HL-60/S4 (cell line): ENCODE data around the gene CIB1.

ENCODE experiments used
- in situ Hi-C: fragments of 300-500 bp; cut with MboI; formaldehyde crosslinking; loops from 2 replicates; pipeline ENCODE4 v1.14.3; 2022; ENCODE audit warnings: low sequenced_read_pairs

CIB1 gene

GRCh38 chr15:90219421-90220141, 14.2 kb downstream of the CIB1 start:
- in situ Hi-C loops = loop anchor here (10.0 kb wide), 1 partner anchor 55 kb away; no protein-coding TSS in a partner anchor

DNA sequence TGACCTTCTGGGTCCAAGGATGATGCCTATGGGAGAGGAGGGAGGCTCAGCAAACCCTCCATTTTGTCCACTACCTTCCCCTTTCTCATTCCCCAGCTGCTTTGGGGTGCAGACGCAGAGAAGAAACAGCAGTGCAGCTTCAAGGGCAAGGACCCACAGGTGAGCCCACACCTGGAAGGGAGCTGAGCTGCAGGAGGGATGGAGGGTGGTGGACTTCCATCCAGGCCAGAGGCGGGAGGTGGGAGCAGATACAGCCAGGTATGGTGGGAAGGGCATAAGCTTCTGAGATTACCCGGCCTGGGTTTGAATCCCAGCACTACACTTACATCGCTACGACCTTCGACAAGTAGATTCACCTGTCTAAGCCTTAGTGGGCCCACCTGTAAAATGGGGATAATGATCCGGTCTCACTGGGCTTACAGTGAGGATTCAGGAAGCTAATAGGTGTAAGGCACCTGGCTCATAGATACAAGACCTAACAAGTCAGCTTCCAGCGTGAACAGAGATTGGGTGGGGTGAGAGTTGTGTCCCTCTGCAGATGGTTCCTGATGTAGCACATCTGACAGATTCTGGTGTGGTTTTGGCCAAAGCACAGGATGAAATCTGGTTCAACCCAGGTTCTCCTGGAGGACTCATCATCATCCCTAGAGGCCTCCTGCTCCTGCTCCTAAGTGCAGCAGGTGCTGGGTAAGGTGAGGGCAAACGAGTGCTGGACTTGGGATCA, 15.9 kb downstream of the CIB1 start:
- in situ Hi-C loops = loop anchor here (10.0 kb wide), 1 partner anchor 53 kb away; no protein-coding TSS in a partner anchor

DNA sequence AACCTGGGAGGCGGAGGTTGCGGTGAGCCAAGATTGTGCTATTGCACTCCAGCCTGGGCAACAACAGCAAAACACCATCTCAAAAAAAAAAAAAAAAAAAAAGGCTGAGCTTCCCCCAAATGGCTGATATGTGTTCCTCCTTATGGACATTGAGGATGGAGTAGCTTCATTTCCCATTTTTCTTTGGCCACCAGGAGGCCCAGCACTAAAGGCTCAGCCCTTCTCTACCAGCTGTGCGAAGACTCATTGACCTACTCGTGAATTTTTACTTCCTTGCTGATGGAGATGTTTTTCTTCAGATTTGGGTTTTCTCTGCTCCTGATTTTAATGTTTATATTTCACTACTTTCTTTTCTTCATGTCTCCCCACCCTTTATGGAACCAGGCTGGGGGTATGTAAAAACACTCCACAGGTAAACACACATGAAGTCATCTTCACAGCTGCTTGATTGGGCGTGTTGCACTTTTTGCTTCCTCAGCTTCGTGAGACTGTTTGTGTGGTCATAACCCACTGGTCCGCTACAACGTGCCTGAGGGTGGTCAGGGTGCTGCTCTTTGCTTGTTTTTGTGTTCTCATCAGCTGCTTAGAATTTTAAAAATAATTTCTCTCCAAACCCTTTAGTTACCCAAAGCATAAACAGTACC, 19.1 kb downstream of the CIB1 start:
- in situ Hi-C loops = loop anchor here (10.0 kb wide), 1 partner anchor 50 kb away; no protein-coding TSS in a partner anchor

- in situ Hi-C loops = loop anchor here (10.0 kb wide), 1 partner anchor 49 kb away; no protein-coding TSS in a partner anchor
Observed at GRCh38 chr15:90213818-90214204, 19.9 kb downstream of the CIB1 start.

DNA sequence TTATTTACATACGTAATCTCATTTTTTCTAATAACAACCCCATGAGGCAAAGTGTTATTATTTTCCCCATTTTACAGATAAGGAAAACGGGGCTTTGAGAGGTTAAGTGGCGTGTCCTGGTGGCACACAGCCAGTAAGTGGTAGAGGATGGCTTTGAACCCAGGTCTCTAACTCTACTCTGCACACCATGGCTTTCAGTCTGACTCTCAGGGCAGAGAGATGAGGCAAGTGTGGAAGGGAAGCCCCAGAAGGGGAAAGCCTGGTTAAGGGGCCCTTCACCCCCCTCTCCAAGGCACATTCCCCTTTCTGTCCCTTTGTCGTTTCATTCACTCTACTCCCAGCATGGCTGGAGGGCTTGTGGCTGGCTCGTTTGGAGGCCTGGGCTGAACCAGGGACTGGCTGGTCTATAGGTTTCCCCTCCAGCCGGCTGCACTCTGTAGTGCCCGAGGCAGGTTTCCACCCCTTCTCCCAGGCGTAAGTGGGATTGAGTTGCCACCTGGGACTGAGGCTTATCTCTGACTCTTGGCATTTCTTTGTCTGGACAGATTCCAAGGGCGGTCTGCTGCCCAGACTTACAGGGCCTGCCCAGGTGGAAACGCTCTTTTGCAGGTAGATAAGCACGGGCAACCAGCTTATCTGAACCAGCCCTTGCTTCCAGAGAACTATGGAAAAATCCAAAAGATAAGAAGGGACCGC, 20.5 kb downstream of the CIB1 start:
- in situ Hi-C loops = loop anchor here (10.0 kb wide), 1 partner anchor 48 kb away; no protein-coding TSS in a partner anchor

- in situ Hi-C loops = loop anchor here (10.0 kb wide), 1 partner anchor 48 kb away; no protein-coding TSS in a partner anchor
Observed at GRCh38 chr15:90212221-90213098, 21.3 kb downstream of the CIB1 start.

DNA sequence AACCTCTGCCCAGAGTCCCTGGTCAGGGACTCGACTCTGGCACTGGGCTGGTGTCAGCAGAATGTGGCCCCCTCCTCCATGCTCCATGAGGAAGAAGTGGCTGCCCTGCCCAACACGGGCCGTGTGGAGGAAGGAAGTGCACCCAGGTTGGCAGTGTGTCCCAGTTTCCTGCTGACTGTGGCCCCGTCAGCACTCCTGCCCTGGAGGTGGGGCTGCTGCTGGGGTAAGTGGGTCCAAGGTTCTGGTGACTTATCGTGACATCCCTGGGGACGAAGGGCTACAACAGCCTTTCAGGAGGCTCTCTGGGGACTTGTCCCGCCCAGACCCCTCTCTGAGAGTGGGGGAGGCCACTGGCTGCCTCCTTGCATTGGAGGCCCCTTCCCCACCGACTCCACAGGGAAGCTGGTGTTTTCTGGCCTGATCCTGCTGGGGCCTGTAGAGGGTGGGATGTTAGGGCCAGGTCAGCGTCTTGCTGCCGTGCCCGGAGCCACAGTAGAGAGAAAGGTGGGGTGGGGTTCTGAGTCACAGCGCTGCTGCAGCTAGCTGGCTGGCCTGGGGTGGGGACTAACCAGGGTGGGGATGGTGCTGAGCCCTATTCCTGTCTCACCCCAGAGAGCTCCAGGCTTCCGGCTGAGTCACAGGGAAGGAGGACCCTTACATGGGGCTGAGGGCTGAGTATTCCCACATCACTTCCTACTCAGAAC, 22.1 kb downstream of the CIB1 start:
- in situ Hi-C loops = loop anchor here (10.0 kb wide), 1 partner anchor 47 kb away; no protein-coding TSS in a partner anchor

DNA sequence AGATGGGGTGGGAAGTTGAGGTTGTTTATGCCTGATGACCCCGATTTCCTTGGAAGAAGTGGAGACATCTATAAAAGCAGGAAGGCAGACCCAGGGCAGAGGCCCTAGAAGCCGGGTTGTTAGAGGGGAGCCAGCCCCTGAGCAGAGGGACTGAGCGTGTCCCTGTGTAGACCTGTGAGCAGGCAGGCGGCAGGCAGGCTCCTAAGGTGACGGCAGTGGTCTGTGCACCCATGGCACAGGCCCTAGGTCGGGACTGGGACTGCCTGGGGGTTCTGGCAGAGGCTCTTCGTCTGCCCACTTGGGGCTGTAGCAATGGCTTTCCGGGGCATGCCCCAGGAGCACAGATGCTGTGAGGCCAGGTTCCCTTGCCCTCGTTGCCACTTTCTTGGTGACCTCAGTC, 22.7 kb downstream of the CIB1 start:
- in situ Hi-C loops = loop anchor here (10.0 kb wide), 1 partner anchor 46 kb away; no protein-coding TSS in a partner anchor

DNA sequence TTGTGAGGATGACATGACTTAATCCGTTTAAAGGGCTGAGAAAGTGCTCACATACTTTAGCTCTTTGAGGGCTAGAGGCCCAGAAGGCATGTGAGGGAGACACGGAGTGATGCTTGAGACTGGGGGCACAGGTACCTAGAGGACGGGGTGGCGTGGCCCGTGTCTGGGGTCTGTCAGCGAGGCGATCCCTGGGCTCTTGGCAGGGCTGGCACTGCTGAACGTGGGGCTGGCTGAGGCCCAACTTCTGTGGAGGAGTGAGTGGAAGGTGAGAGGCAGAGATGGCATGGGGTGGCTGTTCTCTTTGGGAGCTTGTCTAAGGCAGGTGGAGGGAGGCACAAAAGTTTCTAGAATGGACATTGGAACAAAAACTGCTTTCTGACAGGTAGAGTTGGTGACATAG, 23.1 kb downstream of the CIB1 start:
- in situ Hi-C loops = loop anchor here (10.0 kb wide), 1 partner anchor 46 kb away; no protein-coding TSS in a partner anchor

- in situ Hi-C loops = no loop called here
Observed at GRCh38 chr15:90209591-90209990, 24.1 kb downstream of the CIB1 start.

DNA sequence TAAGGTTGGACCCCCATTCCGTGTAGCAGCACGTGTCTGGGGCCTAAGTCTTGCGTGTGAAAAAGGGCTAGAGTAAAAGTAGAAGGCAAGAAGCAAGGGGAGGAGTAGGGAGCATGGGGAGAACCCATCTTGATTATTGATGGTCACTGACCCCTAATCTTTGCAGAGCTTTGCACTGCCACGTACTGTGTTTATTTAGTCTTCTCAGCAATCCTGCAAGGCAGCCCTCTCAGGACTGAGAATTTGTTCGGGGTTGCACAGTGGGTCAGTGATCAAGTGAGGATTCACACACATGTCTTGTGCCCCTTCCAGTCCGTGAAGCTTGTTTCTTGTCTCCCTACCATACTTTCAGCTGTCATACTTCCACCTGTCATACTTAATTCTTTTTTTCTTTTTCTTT, 25.4 kb downstream of the CIB1 start:
- in situ Hi-C loops = no loop called here

GRCh38 chr15:90207252-90207651, 26.5 kb downstream of the CIB1 start:
- in situ Hi-C loops = no loop called here

DNA sequence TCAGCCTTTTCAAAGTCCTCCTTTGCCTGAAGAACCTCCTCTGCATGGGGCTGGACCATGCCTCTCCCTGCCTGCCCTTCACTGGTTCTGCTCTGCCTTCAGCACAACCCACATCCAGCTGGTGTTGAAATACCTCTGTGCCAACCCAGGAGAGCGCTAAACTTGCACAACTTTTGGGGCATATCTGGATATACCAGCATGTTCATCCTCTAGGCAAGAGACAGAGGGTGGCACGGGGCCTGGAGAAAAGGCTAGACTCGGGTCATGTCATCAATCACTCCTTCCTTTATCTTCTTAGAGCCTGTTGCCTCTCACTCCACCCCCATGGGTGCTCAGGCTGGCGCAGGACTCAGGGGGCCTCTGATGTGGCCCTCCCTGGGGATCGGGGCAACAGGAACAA, 27.9 kb downstream of the CIB1 start:
- in situ Hi-C loops = no loop called here

DNA sequence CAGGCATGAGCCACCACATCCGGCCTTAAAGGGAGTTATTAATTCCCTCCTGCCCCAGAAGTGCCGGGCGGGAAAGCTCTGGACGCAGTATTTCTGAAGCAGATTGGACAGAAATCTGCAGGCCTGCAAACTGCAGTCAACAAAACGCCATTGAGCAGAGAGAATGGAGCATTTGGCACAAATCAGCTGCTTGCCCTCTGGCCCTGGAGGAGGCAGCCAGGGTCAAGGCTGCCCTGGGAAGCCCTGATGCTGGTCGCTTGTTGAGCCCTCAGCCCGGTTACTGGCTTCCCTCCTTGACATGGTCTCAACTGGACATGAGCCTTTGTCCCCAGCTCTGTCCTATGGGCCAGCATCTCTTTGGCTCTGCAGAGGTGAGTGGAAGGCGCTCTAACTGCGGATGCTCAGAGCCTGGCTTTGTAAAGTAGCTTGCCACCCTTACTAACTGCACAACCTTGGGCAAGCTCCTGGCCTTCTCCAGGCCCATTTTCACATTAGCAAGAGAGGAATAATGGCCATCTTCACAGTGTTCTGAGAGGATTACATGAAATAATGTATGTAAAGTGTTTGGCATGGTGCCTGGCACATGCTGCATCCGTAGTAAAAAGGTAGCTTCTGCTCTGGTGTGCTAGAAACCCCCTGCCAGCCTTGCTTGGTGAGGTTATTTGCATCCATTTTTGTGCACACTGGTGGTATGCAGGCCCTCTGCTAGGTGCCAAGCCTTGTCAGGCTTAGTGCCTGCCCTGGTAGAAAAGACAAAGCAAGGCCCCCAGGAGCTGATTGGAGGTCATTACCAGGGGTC, 28.5 kb downstream of the CIB1 start:
- in situ Hi-C loops = no loop called here

- in situ Hi-C loops = no loop called here
Observed at GRCh38 chr15:90203922-90204321, 29.8 kb downstream of the CIB1 start.

GRCh38 chr15:90203473-90203872, 30.3 kb downstream of the CIB1 start:
- in situ Hi-C loops = no loop called here

DNA sequence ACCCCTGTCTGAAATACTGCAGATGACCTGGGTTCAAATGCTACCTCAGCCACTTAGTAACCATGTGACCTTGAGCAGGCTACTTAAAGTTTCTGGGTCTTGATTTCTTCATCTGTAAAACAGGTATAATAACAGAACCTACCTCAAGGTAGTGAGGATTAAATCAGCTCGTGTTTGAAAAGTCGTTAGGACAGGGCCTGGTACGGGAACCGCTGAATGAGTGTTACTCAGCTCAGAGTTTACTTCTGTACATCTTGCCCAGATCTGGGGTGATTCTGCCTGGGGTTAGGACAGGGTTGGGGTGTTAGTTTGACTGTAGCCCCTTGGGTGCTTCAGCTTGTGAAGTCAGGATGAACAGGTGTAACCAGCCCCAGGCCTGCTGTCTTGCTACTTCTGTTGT, 30.8 kb downstream of the CIB1 start:
- in situ Hi-C loops = no loop called here

DNA sequence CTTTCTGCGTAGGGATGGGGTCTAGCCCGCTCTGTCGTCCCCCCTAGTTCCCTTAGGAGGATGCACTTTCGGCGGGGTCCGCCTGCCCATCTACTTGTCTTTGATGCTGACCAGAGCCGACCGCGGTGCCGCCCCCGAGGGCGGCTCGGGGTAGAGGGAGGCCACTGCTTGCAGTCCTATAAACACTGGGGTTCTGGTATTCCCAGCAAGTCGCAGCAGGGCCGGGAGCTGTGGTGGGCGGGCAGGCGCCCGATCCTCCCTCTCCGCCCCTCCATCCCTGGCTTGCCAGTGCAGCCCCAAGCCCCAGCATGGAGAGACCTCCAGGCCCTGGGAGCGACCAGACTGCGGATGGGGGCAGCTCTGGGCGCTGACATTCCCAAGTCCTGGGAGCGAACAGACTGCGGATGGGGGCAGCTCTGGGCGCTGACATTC, 31.8 kb downstream of the CIB1 start:
- in situ Hi-C loops = no loop called here
